ENCODE data around the gene DUSP16.
"Not testable (repeated sequence)": the region's sequence is repeated elsewhere in the genome, so short reads cannot be mapped to it uniquely, and the experiment has no call there.

Gene DUSP16, protein sequence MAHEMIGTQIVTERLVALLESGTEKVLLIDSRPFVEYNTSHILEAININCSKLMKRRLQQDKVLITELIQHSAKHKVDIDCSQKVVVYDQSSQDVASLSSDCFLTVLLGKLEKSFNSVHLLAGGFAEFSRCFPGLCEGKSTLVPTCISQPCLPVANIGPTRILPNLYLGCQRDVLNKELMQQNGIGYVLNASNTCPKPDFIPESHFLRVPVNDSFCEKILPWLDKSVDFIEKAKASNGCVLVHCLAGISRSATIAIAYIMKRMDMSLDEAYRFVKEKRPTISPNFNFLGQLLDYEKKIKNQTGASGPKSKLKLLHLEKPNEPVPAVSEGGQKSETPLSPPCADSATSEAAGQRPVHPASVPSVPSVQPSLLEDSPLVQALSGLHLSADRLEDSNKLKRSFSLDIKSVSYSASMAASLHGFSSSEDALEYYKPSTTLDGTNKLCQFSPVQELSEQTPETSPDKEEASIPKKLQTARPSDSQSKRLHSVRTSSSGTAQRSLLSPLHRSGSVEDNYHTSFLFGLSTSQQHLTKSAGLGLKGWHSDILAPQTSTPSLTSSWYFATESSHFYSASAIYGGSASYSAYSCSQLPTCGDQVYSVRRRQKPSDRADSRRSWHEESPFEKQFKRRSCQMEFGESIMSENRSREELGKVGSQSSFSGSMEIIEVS

DNA sequence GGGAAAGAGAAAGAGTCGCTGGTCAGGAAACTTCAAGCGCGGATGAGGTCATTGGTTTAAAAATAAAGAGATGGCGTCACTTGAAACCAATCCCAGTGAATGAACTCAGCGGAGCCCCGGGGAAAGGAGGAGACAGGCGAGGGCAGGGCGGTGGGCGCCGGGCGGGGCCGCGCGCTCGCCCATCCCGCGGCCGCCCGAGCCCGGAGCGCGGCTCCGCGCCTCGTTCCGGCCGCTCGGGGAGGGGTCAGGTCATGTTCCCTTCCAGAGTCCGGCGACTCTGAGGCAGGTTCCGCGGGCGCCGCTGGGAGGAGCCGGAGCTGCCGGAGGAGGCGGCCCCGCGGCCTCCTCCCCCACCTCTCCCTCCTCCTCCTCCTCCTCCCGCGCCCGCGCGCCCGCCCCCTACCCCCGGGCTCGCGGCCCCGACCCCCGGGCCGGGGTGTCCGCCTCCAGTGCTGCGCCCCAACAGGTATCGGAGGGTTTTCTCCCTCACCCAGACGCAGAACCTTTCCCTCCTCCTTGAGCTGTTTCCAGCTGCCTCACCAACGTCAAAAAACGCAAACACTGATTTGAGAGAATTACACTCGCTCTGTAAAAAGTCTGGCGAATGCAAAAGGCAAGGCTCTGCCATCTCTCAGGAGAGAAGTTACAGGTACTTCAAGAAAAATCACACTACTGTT lies at the start of gene DUSP16:
TSS of gene DUSP16 (minus strand) at position 279 of the 677 bp plus-strand sequence. CDS start 41,765 bp downstream, outside the sequence.
- DNase-seq, result peak; percentile 88

DNA sequence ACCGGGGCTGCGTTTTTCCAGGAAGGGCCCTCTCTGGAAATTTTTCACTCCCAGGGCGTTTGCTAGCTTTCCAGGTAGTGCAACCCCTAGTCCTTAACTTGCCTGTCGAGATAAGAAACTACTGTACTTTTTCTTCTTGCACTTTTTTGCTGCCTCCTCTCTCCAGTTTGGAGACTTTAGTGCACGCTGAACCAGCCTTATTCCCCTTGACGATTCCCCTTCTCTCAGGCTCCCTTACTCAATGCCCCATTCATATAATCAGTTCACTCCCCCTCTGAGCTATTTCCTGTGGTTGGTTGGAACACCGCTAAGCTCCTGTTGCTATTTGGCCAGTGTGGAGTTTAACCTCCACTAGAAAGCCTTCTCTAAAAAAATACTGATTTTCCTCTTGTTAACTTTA lies 49.7 kb upstream of the DUSP16 start:
- DNase-seq, result no peak

DNA sequence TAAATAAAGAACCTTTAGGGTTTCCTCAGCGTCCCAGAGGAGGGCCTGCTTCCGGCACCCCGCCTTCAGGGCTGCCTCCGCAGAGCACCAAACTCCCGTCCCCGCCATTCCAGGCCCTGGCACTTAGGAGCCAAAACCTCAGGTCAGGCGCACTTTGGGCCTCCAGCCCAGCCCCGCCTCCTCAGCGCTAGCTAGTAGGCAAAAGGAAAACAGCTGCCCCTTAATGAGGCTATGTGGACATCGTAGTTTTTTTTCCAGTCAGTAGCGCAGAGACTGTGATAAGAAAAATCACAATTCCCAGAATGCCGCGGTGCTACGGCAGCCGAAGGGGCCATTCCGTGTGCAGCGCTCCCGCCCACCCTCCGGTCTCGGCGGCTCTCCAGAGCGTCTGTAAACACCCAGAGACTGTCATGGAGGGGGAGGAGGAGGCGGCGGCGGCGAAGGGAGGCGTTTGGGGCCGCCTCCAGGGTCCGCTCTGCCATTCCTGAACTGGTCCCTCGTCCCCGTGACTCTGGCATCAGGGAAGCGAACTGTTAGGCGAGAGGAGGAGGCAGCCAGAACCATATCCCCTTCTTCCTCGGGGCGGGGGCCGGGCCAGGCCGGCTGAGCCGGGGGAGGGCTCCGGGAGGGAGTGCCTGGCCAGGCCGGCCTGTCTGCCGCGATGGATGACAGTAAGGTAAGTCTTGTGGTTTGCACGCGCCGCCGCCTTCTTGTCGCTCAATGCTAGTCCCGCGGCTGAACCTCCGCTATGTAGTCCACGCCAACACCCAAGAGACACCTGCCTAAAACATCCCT lies 49.0 kb upstream of the DUSP16 start, which contains the start of gene CREBL2:
TSS of gene CREBL2 (plus strand) at position 365 of the 795 bp plus-strand sequence. CDS start at position 662, 297 bp downstream.
- DNase-seq, result peak; percentile 92

DNA sequence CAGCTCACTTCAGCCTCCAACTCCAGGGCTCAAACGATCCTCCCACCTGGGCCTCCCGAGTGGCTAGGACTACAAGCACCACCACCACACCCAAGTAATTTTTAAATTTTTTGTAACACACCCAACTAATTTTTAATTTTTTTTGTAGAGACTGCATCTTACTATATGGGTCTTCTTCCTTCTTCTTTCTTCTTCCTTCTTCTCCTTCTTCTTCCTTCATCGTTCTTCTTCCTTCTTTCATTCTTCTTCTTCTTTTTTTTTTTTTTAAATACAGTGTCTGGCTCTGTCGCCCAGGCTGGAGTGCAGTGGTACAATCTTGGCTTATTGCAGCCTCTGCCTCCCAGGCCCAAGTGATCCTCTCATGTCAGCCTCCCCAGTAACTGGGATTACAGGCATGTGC lies 48.0 kb upstream of the DUSP16 start:
- DNase-seq, result no peak

DNA sequence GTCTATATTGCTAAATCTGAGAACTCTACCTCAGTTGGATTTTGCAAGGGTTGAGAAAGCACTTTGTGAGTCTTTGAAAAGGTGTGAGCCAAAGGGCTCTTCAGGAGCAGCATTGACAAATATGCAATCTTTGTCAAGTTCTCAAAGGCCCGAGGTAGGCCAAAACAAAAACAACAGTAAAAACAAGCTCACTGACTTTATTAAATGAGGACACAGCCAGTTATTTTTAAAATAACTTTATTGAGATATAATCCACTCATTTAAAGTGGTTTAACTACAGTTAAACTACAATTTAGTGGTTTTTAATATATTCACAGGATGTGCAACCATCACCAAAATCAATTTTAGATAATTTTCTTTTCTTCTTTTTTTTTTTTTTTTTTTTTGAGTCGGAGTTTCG lies 47.0 kb upstream of the DUSP16 start:
- no peak for DNase-seq

DNA sequence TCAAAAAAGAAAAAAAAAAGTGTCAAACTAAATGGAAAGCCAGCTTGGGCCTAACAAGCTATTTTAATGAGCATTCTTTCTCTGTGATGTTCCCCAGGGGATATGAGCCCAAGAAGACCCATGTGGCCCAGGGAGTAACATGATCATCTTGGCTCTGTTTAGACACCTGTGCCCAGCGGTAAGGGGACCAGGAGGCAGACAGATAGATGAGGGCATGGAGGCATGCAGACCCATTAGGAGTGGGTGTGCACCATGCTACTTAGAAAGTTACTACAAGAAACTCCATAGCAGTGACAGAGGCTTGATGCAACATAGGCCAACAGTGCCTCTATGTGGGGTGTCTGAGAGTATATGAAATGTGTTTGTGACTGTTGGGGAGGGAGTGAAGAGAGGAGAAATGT lies 45.9 kb upstream of the DUSP16 start:
- DNase-seq, result no peak

DNA sequence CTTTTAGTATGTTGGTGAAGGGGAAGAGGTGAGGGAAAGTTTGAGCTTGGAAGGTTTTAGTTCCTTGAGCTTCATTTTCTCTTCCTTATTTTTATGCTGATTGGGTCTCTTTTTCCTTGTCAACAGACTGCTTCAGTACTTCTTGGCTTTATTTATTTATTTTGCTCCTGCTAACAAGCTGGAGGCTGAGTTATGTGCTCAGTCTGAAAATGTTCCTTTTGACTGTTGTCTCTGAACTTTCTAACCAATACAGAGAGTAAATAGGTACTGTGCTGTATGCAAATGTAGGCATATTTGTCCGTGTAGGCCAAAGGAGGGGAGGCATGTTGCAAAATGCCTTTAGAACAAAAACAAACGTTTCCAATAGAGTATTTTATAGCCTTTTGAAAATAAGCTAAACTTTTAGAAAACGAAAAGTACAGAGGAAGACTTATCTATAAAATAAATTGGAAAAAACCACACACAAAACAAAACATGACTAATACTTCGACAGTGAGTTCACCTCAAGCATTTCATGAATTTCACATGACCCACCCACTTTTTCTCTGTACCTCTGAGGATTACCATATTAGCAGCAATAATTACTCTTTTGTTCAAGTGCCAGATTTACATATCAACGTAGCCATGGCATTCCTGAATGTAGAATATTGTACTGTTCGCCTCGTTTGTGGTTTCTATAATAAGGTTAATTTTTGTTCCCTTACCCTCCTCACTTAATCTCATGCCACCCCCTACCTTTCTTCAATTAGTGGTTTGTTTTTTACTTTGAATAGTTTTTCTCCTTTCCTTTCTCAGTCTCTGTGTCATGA lies 44.3 kb upstream of the DUSP16 start:
- no peak for DNase-seq

DNA sequence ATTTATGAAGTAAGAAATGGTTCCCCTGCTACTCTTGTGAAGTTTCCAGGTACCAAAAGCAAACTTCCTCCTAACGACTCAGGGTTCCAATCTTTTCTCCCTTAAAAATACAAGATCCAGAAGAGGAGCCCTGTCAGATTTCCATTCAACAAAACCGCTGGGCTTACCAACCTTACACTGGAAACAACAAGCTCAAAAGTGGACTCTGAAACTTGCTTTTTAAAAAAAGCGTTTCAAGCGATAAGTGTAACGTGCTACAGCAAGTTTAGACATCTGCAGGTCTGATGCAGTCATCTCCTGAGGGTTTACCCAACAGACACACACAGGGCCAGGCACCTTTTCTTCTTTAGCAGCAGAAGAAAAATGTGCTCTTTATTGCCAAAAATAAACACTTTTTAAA lies 42.1 kb upstream of the DUSP16 start:
- no peak for DNase-seq

DNA sequence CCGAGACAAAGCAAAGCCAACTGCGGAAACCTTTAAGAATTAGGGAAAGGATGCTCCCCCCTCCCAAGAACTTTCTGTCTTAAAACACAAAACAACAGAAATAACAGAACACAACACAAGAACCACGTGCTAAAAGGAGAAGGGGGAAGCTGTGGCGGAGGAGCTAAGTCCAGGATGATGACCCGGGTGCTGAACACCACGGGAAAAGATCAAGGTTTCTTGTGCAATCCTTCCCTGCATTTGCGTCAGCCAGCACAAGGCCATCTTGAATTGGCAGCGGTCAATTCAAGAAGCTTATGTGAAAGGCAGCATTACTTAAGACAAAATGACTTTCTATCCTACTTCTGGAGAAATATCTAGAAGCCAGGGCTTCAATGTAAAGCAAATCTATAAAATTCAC lies 38.0 kb upstream of the DUSP16 start:
- DNase-seq, result no peak

DNA sequence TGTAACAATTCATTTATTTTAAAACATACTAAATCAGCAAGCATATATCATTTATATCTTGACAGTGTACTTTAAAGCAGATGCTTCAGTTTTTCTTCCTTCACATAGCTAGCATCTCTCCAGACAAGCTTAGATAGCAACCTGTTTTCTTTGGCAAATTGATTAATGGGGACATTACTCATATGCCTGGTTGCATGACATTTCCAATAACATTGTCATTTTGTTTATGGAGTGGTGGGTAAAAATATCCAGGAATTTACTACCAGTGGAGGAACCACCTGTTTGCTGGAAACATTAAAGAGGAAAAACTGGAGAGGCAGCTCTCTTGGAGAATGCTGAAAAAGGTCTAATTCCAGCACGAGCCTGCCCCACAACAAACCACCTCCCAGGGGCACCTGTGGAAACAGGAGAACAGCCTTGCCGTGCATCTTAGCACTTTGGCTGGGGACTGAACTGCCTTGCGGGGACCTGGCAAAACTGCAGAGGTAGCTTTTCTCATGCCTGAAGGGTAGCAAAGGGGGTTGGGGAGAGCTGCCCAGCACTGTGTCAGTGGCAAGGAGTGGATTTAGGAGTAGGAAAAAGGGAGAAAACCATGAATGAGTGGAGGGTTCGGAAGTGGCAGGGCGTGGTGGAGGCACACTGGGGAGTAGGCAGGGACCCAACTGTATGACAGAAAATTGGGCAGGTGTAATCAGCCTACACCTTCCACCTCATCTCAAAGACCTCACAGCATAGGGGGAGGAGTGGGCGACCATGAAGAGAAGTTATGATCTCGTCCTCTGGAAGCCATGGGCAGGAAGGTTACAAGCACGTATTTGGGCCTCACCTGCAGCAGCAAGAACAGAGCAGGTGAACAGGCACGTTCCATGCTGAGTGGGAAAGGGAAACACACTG lies 37.3 kb upstream of the DUSP16 start:
- no peak for DNase-seq

DNA sequence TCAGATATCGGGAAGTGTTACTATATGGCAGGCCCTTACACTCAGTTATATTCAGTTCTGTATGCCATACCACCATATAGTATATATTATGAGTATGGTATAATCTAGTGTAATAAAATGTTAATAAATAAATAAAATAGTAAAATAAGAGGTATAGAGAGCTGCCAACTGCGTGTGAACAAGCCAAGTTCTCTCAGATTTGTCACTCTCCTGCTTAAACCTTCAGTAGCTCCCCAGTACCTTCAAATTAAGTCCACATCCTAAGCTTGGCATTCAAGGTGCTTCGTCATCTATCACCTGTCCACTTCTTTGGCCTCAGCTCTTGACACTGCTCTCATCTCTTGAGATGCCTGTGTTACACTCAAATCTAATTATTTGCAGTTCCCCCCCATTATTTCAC lies 36.2 kb upstream of the DUSP16 start:
- no peak for DNase-seq

DNA sequence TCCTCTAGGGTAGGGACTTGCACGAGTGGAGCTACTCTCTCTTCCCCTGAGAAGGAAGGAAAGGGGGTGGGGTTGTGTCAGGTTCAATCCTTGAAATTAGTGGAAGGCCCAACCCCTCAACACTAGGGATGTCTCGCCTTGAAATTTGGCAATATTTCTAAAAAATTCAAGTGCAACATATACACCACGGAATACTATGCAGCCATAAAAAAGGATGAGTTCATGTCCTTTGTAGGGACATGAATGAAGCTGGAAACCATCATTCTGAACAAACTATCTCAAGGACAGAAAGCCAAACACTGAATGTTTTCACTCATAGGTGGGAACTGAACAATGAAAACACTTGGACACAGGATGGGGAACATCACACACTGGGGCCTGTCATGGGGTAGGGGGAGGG lies 33.9 kb upstream of the DUSP16 start:
- DNase-seq, result not testable (repeated sequence)

DNA sequence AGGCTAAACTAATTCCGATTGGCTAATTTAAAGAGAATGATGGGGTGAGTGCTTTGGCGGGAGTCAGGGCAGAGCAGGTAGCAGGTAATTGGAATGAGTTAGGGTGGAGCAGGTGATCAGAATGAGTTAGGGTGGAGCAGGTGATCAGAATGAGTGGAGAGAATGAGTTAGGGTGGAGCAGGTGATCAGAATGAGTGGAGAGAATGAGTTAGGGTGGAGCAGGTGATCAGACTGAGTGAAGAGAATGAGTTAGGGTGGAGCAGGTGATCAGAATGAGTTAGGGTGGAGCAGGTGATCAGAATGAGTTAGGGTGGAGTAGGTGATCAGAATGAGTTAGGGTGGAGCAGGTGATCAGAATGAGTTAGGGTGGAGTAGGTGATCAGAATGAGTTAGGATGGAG lies 33.3 kb upstream of the DUSP16 start:
- not testable (repeated sequence) for DNase-seq

DNA sequence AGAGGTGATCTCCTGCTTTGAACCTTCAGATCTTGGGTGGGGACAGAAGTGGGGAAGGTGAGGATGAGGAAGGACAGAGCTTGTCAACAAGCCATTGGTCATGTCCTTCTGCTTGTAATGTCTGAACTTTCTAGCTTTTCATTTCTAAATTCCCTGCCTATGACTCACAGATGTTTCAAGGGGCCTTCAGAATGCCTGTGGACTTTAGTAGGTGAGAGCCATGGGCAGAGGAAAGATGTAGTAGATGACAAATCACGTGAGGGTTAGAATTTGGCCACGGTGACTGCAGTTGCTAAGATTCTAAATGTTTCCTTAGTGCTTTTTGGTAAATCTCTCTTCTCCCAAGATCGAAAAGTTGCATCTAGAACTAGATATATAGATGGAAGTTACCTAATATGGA lies 30.3 kb upstream of the DUSP16 start:
- no peak for DNase-seq

DNA sequence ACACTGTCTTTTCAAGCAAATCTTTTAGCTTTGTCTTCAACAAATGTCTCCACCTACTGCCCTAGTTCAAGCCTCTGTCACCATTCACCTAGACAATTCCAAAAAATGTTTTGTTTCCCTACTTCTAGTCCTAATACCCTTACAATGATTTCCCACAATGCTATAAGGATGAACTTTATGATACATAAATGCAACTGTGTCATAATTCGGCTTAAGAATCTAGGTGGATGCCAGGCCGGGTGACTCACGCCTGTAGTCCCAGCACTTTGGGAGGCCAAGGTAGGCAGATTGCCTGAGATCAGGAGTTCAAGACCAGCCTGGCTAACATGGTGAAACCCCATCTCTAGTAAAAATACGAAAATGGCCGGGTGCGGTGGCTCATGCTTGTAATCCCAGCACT lies 28.3 kb upstream of the DUSP16 start:
- no peak for DNase-seq

DNA sequence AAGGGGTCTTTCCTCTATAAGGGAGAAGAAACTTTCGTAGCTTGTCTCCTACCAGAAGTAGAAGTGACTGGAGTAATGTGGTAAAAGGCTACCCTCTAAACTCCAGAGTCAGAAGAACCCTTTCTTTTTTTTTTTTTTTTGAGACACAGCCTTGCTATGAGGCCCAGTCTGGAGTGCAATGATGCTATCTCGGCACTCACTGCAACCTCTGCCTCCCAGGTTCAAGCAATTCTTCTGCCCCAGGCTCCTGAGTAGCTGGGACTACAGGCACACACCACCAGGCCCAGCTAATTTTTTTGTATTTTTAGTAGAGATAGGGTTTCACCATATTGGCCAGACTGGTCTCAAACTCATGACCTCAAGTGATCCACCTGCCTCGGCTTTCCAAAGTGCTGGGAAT lies 25.8 kb upstream of the DUSP16 start:
- DNase-seq, result not testable (repeated sequence)

DNA sequence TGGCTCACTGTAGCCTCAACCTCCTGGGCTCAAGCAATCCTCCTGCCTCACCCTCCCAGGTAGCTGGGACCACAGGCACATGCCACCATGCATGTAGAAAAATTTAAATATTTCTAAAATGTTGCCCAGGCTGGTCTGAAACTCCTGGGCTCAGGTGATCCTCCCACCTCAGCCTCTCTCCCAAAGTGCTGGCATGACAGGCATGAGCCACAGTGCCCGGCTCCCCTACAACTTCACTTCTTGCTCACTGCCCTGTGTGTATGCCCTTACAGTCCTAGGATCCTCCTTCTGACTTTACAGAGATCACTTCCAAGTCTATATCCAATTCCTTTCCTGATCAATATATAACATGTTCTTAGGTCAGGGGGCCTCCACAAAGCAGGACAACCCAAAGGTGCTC lies 25.2 kb upstream of the DUSP16 start:
- no peak for DNase-seq

DNA sequence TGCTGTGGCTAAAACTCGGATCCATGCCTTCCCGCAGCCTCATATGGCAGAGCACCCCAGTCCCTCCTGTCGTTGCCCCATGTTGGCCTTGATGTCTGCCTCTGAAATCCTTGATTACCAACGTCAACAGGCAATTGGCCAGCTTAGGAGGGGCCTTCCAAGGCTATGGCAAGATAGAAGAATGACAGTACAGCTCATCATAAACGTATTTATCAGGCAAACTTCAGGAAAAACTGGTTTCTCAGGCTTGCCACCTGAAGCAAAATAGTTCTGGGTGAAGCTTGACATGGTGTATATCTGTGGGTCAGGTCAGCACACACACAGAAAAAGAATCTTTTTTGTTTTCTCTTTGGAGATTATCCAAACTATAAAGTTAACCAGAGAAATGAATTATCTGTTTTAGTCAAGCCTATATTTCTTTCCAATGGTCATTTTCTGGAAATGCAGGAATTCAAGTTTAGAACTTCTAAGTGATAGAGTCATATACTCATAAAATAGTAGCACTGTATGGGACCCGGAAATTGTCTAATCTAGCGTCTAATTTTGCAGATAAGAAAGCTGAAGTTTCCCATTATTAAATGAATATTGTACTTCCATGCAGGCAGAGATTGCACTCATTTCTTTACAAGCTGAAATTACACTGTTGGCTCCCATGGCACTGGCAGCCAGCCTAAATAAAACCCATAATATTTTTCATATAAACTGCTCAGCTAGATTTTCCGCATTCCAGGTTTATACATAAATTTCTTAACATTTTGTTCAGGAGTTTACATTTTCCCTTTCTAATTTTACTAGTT lies 24.4 kb upstream of the DUSP16 start:
- DNase-seq, result no peak

DNA sequence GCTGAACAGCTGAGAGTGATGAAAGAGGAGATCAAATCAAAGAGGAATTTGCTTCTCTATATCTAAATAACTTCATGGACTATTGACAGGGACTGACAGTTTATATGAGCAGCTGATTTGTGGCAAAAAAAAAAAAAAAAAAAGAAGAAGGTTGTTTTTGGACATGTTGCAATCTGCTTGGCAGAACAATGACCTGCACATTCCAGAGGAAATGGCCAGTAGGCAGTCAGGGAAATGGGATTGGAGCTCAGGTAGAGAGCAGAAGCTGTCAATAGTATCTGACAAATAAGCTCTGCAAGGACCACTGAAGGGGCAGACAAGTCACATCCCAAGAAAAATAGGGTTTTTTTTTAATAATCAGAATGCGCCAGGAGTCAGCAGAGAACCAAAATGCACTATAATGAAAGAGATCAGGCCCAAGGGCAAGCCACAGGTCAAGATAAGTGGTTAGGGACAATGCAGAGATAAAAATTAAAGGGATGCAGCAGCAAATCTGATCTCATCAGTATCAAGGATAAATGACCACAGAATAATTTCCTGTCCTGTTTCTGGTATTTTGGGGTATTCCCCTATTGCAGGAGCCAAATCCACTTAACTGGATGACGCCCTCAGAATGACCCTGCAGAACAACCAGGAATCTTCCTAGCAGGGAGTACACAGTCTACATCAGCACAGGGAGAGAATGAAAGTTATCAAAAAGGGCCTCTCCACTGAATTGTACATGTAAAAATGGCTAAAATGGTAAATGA lies 22.6 kb upstream of the DUSP16 start:
- DNase-seq, result no peak
